A172 (cell line): ENCODE measurements around the gene GP9. TPM values are rescaled to one million over a fixed set of nuclear protein-coding genes. Genes with fewer than 3 reads are reported as not detected.
"Not testable (repeated sequence)": the region's sequence is repeated elsewhere in the genome, so short reads cannot be mapped to it uniquely, and the experiment has no call there.

Experiments
- DNase-seq: peaks from one replicate; pipeline ENCODE4 v3.0.0-alpha.2; 2015; ENCODE audit warnings: low spot score
- total RNA-seq: library from RNA; depleted of rRNA; stranded (reverse); fragments of >200 nt; shearing (Covaris generic); gene quantifications from 2 replicates; pipeline ENCODE4 v1.2.3, GENCODE V29; 2014

The GP9 gene
- total RNA-seq, 1 experiment from 2014 or later = not detected

GRCh38 chr3:129070086-129070885, 9.7 kb downstream of the GP9 start:
- DNase-seq = no peak

GRCh38 chr3:129077222-129077621, 16.6 kb downstream of the GP9 start:
- DNase-seq = no peak

- no peak for DNase-seq
Measured at GRCh38 chr3:129078510-129078909, 17.9 kb downstream of the GP9 start.

- DNase-seq = no peak
Measured at GRCh38 chr3:129081503-129081902, 20.9 kb downstream of the GP9 start.

GRCh38 chr3:129082026-129082425, 21.4 kb downstream of the GP9 start:
- DNase-seq = no peak

GRCh38 chr3:129084501-129084900, 23.9 kb downstream of the GP9 start:
- DNase-seq = no peak

GRCh38 chr3:129085165-129085715, 24.7 kb downstream of the GP9 start:
- no peak for DNase-seq

- DNase-seq = no peak
Measured at GRCh38 chr3:129085818-129086217, 25.2 kb downstream of the GP9 start.

GRCh38 chr3:129087138-129087702, 26.6 kb downstream of the GP9 start:
- no peak for DNase-seq

GRCh38 chr3:129087904-129088303, 27.3 kb downstream of the GP9 start:
- DNase-seq = not testable (repeated sequence)

- not testable (repeated sequence) for DNase-seq
Measured at GRCh38 chr3:129088312-129088711, 27.7 kb downstream of the GP9 start.

- DNase-seq = no peak
Measured at GRCh38 chr3:129095285-129095684, 34.7 kb downstream of the GP9 start.

- no peak for DNase-seq
Measured at GRCh38 chr3:129100274-129100673, 39.7 kb downstream of the GP9 start.

- DNase-seq = no peak
Measured at GRCh38 chr3:129101370-129102138, 41.0 kb downstream of the GP9 start.

- no peak for DNase-seq
Measured at GRCh38 chr3:129103296-129103695, 42.7 kb downstream of the GP9 start.

GRCh38 chr3:129104051-129104450, 43.5 kb downstream of the GP9 start:
- no peak for DNase-seq

GRCh38 chr3:129104498-129105079, 44.0 kb downstream of the GP9 start:
- no peak for DNase-seq

- DNase-seq = no peak
Measured at GRCh38 chr3:129105862-129106261, 45.3 kb downstream of the GP9 start.

- DNase-seq = no peak
Measured at GRCh38 chr3:129106320-129106719, 45.7 kb downstream of the GP9 start.

GRCh38 chr3:129106866-129107565, 46.4 kb downstream of the GP9 start:
- no peak for DNase-seq

GRCh38 chr3:129107793-129108192, 47.2 kb downstream of the GP9 start:
- no peak for DNase-seq
